Skeletal muscle cell (primary cell): Measurements from ENCODE around the gene DNAJB5.

Source experiments
- DNase-seq: peaks from one replicate; pipeline ENCODE4 v3.0.0-alpha.2; 2010; ENCODE audit warnings: low read depth
- H3K4me3 ChIP-seq: 2 replicates; pipeline ENCODE4 v1.5.1; 2011; ENCODE audit warnings: low read depth, mild to moderate bottlenecking, control low read depth, low read length, moderate library complexity

DNAJB5 gene

GRCh38 chr9:35042081-35042604 is 52.6 kb downstream of the DNAJB5 start:
- H3K4me3 ChIP-seq: no peak overlapping the region
- DNase-seq: no peak

- DNase-seq: no peak
- H3K4me3 ChIP-seq: no peak overlapping the region
Measured at GRCh38 chr9:35042891-35043545, 53.5 kb downstream of the DNAJB5 start.

GRCh38 chr9:35044071-35044470 is 54.5 kb downstream of the DNAJB5 start:
- no peak overlapping the region for H3K4me3 ChIP-seq
- no peak for DNase-seq
